Measurements from ENCODE around the gene DNAI2. TPM values are rescaled to one million over a fixed set of nuclear protein-coding genes. Genes with fewer than 3 reads are reported as not detected.
A peak's percentile ranks its signal among the peaks of the same experiment; 100 is the strongest.

The DNAI2 gene
- total and polyA plus RNA-seq, 9 of the 15 experiments (the other 6 are each of a cell fraction or from before 2014, with no cell fraction given), result not detected

- no peak for TF ChIP-seq WHSC1 (IDR thresholded peaks at IDR 0.05; ENCODE audit: low read length)
- TF ChIP-seq PBX2 (CRISPR knock-in tag; IDR thresholded peaks at IDR 0.05; ENCODE audit: low read depth), result no peak
- no peak for TF ChIP-seq PBX2 (tag; conservative IDR thresholded peaks at IDR 0.05; ENCODE audit: low read depth)
- no peak for TF ChIP-seq HNRNPH1 (optimal IDR thresholded peaks at IDR 0.05; ENCODE audit: low read depth, low read length)
- no peak for TF ChIP-seq BRD9 (IDR thresholded peaks at IDR 0.05; ENCODE audit: low read depth, partially characterized antibody)
- TF ChIP-seq ZFP36 (IDR thresholded peaks at IDR 0.05; ENCODE audit: low read depth, low read length, partially characterized antibody), result peak; percentile 13
- no peak for TF ChIP-seq MED1 (CRISPR knock-in tag; IDR thresholded peaks at IDR 0.05; ENCODE audit: borderline replicate concordance)
- TF ChIP-seq POLR2AphosphoS2 (IDR thresholded peaks at IDR 0.05; ENCODE audit: low read length), result no peak
- TF ChIP-seq ZNF263 (CRISPR knock-in tag; IDR thresholded peaks at IDR 0.05; ENCODE audit: borderline replicate concordance), result no peak
- no peak for TF ChIP-seq POLR2G (IDR thresholded peaks at IDR 0.05; ENCODE audit: low read depth, low read length)
- TF ChIP-seq XRCC5 (IDR thresholded peaks at IDR 0.05; ENCODE audit: low read depth, low read length), result no peak
- TF ChIP-seq ZNF133 (CRISPR knock-in tag; IDR thresholded peaks at IDR 0.05), result no peak
- no peak for TF ChIP-seq U2AF2 (optimal IDR thresholded peaks at IDR 0.05; ENCODE audit: low read depth, low read length)
- no peak for TF ChIP-seq TAF7 (tag; IDR thresholded peaks at IDR 0.05)
- TF ChIP-seq TSHZ1 (CRISPR knock-in tag; IDR thresholded peaks at IDR 0.05), result no peak
- no peak for TF ChIP-seq DMBX1 (CRISPR knock-in tag; IDR thresholded peaks at IDR 0.05; ENCODE audit: borderline replicate concordance)
- no peak for TF ChIP-seq RFX7 (CRISPR knock-in tag; IDR thresholded peaks at IDR 0.05)
- no peak for TF ChIP-seq POLR2A (conservative IDR thresholded peaks at IDR 0.05)
- TF ChIP-seq DPF2 (IDR thresholded peaks at IDR 0.05), result peak; percentile 85
- TF ChIP-seq PRDM10 (IDR thresholded peaks at IDR 0.05; ENCODE audit: partially characterized antibody), result no peak
Measured at GRCh38 chr17:74282587-74283370, 8.7 kb downstream of the DNAI2 start (continued).

Measured in K562 (cell line).